Posterior cingulate gyrus (tissue), 11 donors: ENCODE measurements around the gene TBC1D21.
"Not testable (repeated sequence)": the region's sequence is repeated elsewhere in the genome, so short reads cannot be mapped to it uniquely, and the experiment has no call there.

Source experiments
- DNase-seq, 10 donors: peaks; one replicate each; pipeline versions ENCODE4 v3.0.0 to v3.0.0-alpha.2; 2020 to 2021; ENCODE audit warnings: mixed read lengths in 3 of 10
- intact Hi-C: fragments of 100-400 bp; cut with DNase I; formaldehyde crosslinking; loops from one replicate; pipeline ENCODE4 v1.15.1; 2023

The TBC1D21 gene

DNA sequence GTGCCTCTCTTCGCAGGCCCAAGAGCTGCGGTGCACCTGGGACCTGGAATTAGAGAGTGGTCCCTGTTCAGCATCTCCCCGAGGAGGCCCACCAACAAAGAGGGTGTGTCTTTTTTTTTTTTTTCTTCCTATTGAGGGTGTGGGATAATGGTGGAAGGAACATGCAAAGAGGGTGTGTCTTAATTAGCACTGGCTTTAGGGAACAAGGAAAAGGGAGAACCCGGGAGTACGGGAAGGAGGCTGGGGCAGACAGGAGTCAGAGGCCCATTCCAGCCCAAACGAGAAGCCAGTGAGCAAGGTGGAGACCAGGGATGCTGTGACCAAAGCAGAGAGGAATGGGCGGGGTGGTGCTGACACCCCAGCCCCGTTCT is 52.5 kb downstream of the TBC1D21 start:
- intact Hi-C loops: no loop called here
- peak in 1 of 10 donors; percentile 32 for DNase-seq

DNA sequence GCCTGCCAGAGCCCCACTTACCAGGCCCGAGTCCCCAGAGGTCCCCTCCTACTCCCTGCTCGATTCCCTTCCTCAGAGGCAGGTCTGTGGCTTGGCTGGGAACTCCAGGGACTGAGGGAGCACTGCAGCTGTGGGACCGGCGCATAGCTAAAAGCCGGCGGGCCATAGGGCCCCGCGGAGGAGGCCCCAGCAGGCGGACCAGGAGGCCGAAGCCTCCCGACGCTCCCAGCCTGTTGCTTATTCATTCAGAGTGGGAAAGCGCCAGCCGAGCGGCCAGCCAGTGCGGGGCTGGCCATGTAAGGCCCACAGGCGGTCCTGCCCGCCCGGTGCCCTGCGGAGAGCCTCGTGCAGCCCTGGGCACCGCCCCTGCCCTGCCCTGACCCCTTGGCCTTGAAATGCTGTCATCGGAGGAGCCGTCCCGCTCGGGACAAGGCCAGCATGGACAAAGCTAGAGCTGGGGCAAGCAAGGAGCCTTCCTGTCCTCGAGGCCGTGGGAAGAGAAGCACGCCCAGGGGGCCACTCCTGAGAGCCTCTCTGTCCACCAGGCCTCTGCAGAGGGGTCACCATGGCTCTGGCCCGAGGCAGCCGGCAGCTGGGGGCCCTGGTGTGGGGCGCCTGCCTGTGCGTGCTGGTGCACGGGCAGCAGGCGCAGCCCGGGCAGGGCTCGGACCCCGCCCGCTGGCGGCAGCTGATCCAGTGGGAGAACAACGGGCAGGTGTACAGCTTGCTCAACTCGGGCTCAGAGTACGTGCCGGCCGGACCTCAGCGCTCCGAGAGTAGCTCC is 53.0 kb downstream of the TBC1D21 start, which contains the start of gene LOXL1:
Gene LOXL1 (plus strand): TSS at position 244 of the 784 bp plus-strand sequence. CDS start 322 bp downstream, at position 566.
- DNase-seq: peak in 4 of 10 donors; percentile 22 to 89 (median 59)
- intact Hi-C loops: no loop called here

DNA sequence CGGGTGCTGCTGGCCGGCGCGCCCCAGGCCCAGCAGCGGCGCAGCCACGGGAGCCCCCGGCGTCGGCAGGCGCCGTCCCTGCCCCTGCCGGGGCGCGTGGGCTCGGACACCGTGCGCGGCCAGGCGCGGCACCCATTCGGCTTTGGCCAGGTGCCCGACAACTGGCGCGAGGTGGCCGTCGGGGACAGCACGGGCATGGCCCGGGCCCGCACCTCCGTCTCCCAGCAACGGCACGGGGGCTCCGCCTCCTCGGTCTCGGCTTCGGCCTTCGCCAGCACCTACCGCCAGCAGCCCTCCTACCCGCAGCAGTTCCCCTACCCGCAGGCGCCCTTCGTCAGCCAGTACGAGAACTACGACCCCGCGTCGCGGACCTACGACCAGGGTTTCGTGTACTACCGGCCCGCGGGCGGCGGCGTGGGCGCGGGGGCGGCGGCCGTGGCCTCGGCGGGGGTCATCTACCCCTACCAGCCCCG is 53.7 kb downstream of the TBC1D21 start:
- intact Hi-C loops: no loop called here

DNA sequence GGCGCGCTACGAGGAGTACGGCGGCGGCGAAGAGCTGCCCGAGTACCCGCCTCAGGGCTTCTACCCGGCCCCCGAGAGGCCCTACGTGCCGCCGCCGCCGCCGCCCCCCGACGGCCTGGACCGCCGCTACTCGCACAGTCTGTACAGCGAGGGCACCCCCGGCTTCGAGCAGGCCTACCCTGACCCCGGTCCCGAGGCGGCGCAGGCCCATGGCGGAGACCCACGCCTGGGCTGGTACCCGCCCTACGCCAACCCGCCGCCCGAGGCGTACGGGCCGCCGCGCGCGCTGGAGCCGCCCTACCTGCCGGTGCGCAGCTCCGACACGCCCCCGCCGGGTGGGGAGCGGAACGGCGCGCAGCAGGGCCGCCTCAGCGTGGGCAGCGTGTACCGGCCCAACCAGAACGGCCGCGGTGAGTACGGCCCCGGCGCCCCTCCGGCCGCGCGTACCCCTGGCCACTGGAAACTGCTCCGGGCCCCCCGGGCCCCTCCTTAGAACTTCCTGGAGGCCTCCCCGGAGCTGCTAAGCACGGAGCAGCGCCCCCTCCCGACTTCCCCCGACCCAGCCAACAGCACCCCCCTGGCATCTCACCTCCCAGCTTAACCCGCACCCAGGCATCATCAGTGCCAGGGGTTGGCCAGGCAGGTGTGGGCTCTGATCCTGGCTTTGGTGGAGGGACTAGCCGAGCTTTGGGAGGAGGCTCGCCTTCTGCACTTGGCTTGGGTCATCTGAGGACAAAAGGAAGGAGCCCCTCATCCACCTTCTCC is 54.3 kb downstream of the TBC1D21 start:
- intact Hi-C loops: no loop called here
- DNase-seq: peak in 2 of 10 donors; percentile 69 to 85

More for the DNA sequence above, 53.7 kb downstream of the TBC1D21 start:
- peak in 1 of 10 donors; percentile 81 for DNase-seq

DNA sequence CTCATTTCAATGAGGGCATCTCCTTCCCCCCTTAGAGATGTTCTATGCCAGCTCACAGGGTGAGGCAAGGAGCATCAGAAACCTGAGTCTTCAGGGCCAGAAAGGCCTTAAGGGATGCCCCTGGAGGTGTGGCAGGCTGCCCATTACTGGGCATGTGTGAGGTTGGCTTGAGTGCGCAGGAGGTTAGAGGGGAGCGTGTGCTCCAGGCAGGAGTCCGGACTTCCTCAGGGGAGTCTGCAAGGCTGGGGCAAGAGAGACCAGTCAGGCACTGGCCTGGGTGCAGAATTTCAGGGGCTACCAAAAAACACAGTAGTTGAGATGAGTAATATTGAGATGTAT is 54.8 kb downstream of the TBC1D21 start:
- intact Hi-C loops: no loop called here
- peak in 1 of 10 donors; percentile 22 for DNase-seq

DNA sequence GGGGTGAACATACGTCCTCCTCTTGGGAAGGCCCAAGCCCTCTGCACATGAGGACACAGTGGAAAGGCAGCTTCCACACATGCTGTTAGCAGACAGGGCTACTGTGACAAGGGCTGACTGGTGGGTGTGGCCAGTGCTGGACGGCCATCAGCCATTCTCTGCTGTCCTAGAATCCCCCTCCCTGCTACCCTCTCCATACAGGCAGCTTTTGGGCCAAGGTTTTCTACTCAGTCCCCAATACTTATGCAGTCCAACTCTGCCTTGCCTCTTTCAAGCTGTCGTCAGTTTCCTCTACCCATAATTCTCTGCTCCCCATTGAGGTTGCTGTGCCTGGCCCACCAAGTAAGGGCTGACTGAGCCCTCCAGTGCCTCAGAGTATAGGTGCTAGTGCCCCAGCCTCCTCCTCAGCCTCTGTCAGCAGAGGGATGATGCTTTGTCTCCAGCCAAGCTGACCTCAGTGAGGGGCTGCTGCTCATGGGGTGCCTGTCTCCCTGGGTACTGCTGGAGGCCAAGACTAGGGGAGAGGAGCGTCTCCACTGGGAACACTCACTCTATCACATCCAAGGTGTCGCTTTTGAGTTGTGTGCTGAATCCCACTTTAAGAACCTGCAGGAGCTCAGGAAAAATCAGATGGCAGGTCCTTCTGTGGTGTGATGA is 55.7 kb downstream of the TBC1D21 start:
- intact Hi-C loops: no loop called here
- peak in 1 of 10 donors; percentile 44 for DNase-seq

DNA sequence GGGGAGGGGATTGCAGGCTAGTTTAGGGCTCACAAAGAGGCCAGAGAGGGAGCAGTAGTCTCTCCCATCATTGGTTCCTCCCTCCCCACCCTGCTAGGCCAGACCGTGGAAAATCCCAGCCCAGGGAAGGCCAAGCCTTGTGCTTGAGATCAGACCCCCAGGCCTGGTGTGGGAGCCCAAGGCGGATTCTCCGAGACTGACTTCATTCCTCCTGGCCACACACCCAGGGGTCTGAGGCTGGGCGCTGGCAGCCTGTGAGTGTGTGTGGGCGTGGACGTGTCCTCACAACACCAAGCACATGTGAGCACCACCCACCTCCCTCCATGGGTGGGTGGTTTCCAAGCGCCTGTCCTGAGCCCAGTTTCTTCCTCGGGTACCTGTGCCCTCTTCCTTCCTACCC is 57.0 kb downstream of the TBC1D21 start:
- intact Hi-C loops: no loop called here
- DNase-seq: peak in 1 of 10 donors; percentile 59

DNA sequence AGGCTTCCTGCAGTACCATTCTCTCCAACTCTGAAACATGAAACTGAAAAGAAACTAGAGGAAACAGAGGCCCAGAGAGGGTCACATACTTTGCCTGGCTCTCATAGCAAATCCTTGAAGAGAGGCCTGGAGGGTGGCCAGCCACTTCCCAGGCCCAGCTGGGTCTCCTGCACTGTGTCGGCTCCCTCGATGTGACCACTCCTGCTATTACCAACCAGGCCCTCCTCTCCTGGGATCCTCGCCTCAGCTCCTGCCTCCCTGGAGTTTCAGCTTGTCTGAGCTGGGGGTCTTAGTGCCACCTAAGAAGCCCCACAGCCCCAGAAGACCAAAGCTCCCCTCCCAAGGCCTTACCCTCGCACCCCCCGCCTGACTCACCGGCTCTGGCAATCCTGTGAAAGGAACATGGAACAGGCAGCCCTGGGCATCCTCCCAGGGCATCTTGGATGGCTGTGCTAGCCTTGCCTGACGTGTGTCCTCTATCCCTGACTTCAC is 57.5 kb downstream of the TBC1D21 start:
- peak in 1 of 10 donors; percentile 54 for DNase-seq
- intact Hi-C loops: no loop called here

DNA sequence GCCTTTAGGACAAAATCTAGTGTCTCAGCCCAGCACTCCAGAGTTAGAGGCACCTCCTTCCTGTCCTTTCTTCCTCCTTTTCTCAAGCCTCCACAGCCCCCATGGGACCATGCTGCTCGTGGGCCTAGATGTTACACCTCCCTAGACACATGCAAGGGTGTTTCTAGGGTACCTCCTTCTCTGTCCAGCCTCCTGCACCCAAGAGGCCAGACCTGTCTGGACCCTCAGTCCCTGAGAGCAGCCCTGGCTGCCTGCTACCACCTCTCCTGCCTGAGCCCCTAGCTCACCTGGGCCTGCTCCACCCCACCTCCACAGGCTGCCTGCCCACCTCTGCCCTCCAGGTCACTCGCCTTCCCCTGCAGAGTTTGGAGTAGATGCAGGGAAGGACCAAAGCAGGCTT is 58.1 kb downstream of the TBC1D21 start:
- DNase-seq: peak in 1 of 10 donors; percentile 64
- intact Hi-C loops: no loop called here

DNA sequence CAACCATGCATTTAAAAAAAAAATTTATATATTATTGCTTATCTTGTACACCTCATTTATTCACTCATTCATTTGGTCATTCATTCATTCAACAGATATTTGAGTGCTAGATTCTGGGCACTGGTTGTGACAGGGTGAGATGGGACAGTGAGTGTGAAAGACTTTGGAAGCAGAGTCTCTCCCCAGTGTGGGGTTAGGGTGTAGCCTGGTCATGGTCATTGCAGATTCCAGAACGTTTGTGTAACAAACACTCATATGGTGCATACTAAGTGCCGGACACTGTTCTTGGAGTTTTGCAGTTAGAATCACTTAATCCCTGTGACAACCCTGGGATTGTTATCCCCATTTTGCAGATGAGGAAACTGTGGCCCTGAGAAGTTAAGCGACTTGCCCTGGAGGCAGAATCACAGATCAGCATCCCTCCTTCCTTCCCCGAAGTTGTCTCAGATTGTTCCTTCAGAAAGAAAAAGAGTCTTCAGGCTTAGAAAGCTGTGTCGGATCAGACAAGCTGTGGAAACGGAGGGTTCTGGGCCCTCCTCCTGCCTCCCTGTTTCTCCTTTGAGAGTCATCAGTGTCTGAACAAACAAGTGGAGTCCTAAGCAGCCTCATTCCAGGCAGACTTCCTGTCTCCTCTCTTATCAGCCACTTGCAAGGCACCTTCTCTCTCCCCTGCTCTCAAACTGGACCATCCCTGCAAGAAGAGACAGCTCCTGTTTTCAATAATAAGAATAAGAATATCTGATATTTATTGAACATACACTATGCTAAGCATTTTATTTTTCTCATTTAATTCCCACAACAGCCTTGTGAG is 59.2 kb downstream of the TBC1D21 start:
- peak in 2 of 10 donors; percentile 29 to 30 for DNase-seq
- intact Hi-C loops: no loop called here

DNA sequence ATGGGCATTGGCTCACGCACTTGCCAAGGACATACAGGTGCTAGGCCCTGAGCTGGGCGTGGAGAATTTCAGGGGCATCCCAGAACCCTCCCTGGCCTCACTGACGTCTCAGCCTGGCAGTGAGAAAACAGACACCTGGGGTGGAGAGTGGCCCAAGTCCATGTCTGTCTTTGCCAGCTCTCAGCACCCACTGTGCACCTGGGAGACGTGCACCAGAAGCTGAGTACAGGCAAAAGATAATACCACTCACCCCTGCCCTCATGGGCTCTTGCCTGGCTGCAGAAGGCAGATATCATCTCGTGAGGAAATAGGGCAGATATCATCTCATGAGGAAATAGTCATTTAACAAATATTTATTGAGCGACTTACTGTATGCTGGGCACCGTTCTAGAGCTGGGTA is 60.9 kb downstream of the TBC1D21 start:
- peak in 2 of 10 donors; percentile 4 to 34 for DNase-seq
- intact Hi-C loops: no loop called here

DNA sequence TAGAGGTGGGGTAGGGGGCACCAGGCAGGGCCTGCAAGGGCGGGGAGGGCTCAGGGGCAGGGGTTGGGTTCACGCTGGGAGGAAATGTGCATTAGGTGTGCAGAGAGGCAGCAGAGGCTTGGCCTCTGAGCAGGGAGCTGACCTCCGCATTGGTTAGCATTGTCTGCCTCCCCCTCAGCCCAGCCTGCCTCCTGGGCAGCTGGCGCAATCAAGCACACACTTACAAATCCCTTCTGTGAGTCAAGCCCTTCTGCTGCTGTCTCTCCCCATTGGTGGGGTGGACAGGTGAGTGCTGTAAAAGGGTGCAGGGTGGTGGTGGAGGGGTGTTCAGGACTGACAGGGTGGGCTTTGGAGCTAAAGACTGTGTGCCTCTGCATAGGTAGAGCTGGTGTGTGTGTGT is 62.2 kb downstream of the TBC1D21 start:
- intact Hi-C loops: no loop called here
- peak in 3 of 10 donors; percentile 15 to 45 (median 39) for DNase-seq

DNA sequence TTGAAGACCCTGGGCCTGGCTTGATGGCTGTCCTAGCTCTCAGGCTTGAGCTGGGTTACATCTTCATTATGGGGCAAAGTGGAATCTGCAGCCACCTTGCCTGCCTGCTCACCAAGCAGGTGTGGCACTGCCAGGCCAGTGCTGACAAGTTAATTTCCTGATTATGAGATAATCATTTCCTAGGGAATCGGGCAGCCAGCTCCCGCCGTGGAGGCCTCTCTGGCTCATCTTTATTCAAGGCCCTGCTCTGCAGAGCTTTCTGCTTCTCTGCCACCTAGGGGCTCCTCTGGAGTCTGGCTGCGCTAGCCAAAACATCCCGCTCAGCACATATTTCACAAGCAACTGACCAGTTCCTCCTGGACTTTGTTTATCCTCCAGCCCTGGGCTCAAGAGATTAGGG is 62.8 kb downstream of the TBC1D21 start:
- intact Hi-C loops: no loop called here
- DNase-seq: peak in 3 of 10 donors; percentile 52 to 73 (median 62)

DNA sequence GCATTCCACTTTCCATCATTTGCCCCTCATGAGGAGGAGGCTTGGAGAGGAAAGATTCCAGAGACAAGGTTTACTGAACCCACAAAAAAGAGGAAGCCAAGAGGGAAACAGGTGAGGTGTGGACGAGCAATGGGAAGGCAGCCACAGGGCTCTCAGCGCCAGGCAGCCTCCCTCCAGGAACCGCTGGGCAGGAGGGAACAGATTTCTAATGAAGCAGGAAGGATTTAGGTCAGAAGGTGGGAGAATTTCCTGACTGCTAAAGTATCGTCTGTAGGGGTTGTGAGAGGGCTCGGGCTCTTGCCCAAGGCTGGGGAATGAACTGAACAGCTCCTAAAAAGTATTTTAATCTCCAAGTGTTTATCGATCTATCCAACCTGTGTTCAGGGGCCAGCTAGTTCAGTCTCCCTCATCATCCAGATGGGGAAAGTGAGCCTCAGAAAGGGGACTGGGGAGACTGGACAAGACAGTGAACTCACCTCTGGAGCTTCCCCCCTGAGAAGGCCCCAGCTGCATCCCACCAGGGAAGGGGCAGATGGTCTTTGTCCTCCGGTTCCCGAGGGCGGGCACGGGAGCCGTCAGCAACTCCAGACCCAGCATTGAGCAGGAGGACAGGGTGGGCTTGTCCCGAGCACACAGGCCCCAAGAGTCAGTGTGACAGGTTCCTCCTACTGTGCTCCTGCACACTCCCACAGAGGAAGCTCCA is 63.4 kb downstream of the TBC1D21 start:
- DNase-seq: peak in 3 of 10 donors; percentile 6 to 57 (median 36)
- intact Hi-C loops: no loop called here

DNA sequence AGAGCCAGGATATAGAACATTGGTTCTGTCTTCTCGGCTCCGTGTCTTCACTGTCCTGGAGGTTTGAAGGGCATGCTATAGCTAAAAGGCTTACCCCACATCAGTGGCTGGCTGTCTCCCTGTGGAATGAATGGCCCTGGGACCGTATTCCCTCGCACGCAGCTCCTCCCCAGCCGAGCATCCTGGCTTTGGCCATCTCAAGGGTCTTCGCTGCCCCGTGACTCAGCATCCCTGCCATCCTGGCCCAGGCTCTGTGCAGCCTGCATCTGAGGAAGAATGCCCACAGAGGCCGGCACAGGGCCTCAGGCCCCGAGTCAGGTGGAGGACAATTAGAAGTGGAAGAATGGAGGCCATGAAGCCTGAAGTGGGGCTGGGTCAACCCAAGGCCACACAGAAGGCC is 63.9 kb downstream of the TBC1D21 start:
- DNase-seq: peak in 3 of 10 donors; percentile 7 to 51 (median 29)
- intact Hi-C loops: no loop called here

DNA sequence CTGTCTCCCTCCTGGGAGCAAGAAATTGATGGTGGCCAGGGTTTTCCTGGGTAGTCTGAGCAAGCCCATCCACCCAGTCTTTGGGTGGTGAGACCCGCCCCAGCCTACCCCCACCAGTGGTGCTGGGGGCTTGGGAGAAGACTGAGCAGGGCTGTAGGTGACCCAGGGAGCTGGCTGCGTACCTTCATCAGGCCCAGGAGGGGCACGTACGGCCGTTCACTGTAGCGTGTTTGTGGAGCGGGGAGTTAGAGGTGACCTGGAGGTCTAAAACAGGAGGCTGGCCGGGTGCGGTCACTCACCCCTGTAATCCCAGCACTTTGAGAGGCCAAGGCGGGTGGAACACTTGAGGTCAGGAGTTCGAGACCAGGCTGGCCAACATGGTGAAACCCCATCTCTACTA is 64.4 kb downstream of the TBC1D21 start:
- intact Hi-C loops: no loop called here
- peak in 3 of 10 donors; percentile 17 to 59 (median 36) for DNase-seq

DNA sequence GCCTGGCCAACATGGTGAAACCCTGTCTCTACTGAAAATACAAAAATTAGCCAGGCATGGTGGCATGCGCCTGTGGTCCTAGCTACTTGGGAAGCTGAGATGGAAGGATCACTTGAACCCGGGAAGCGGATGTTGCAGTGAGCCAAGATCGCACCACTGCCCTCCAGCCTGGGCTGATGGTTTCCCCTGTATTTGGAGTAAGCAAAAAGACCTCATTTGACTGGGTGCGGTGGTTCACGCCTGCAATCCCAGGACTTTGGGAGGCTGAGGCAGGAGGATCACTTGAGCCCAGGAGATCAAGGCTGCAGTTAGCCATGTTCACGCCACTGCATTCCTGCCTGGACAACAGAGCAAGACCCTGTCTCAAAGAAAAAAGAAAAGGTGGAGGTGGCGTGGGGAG is 65.2 kb downstream of the TBC1D21 start:
- intact Hi-C loops: not testable (repeated sequence)
- DNase-seq: peak in 3 of 10 donors; percentile 14 to 27 (median 21)
